LNCaP clone FGC (cell line): ENCODE results near the gene FDCSP.
"Not testable (repeated sequence)": the region's sequence is repeated elsewhere in the genome, so short reads cannot be mapped to it uniquely, and the experiment has no call there.

Experiments
- DNase-seq: peaks from one replicate; pipeline ENCODE4 v3.0.0-alpha.2; 2011; ENCODE audit warnings: low read depth
- H3K4me3 ChIP-seq: 2 replicates; pipeline ENCODE4 v1.5.1; 2011; ENCODE audit warnings: mild to moderate bottlenecking, low read depth, low read length, control low read depth
- TF ChIP-seq, protein P1 (sequence below): IDR thresholded peaks from 2 replicates; pipeline ENCODE4 v1.5.1; 2012; ENCODE audit warnings: mild to moderate bottlenecking; ENCODE audit not compliant: control insufficient read depth, insufficient read depth; ENCODE audit errors: extremely low read depth

FDCSP gene

DNA sequence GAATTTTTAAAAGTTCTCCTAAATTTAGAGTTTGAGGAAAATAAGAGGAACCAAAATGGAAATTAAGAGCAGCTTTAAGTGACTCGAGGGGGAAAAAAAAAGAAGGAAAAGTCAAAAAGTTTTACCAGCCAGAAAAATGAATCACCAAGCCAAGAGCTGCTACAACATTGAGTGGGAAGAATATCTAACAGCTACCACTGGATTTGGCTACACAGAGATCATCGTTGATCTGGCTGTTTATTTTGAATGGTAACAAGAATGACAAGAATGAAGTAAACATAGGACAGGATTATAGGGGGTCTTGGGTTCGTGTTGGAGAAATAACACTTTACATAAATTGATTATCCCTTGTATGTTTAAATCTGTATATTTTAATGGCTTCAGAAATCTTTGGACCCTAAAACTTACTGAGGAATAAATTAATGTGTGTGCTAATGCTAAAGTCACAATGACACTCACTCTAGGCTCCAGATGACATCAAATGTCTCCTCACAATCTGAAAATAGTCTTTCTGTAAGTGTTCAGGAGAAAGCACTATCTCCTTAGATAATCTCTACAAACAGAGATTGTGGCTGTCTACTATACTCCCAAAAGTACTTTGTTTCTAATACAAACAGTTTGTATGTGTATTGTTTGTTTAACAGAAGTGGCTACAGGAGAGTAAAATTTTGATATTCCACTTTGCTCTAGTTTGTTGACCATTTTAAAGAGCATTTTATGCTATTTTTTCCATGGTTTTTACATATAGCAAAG lies 13.4 kb downstream of the FDCSP start:
- TF ChIP-seq, protein P1, sequence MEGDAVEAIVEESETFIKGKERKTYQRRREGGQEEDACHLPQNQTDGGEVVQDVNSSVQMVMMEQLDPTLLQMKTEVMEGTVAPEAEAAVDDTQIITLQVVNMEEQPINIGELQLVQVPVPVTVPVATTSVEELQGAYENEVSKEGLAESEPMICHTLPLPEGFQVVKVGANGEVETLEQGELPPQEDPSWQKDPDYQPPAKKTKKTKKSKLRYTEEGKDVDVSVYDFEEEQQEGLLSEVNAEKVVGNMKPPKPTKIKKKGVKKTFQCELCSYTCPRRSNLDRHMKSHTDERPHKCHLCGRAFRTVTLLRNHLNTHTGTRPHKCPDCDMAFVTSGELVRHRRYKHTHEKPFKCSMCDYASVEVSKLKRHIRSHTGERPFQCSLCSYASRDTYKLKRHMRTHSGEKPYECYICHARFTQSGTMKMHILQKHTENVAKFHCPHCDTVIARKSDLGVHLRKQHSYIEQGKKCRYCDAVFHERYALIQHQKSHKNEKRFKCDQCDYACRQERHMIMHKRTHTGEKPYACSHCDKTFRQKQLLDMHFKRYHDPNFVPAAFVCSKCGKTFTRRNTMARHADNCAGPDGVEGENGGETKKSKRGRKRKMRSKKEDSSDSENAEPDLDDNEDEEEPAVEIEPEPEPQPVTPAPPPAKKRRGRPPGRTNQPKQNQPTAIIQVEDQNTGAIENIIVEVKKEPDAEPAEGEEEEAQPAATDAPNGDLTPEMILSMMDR, result no peak
- no peak overlapping the region for H3K4me3 ChIP-seq
- DNase-seq, result no peak

DNA sequence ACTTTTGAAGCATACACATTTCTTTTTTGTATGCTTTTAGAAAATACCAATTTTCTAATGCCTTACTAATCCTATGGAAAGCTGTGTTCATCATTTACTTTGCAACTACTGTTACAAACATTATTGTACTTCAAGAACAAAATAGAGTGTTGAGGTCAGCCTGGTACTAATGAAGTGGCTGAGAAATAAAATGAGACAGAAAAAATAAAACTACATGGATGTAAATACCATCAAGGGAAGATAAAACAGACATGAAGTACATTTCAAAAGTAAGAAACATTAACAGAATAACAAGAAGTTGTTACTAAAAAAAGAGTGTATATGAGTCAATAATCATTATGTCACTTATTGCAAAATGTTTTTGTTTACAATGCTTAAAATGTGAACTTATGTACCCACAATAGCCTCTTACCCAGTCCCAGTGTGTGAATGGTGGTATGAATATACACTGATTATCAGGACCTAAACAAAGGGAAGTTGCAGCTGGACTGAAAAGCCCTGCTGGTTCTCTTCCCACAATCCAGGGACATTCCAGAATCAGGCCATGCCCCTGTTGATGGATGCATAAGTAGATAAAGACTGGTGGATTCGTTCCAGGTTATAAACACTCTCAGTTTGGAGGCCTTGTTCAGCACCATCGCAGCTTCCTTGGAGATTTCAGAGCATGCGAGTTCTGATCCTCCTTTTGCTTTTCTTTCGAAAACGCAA lies 14.1 kb downstream of the FDCSP start:
- no peak overlapping the region for H3K4me3 ChIP-seq
- TF ChIP-seq, protein P1, result no peak
- DNase-seq, result no peak

DNA sequence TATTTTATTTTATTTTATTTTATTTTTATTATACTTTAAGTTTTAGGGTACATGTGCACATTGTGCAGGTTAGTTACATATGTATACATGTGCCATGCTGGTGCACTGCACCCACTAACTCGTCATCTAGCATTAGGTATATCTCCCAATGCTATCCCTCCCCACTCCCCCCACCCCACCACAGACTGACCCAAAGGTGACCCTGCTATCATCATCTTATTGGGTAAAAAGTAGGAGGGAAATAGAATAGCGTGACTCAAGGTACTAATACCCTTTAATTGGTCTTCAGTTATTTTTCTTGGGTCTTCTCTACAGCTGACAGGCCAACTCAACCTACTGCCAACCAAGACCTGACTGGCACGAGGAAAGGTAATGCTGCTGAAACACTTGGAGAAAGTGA lies 16.4 kb downstream of the FDCSP start, which contains the start of gene CSN3:
Gene CSN3 (plus strand): TSS at position 301 of the 400 bp plus-strand sequence. CDS start 2,223 bp downstream, outside the sequence.
- not testable (repeated sequence) for H3K4me3 ChIP-seq, DNase-seq

DNA sequence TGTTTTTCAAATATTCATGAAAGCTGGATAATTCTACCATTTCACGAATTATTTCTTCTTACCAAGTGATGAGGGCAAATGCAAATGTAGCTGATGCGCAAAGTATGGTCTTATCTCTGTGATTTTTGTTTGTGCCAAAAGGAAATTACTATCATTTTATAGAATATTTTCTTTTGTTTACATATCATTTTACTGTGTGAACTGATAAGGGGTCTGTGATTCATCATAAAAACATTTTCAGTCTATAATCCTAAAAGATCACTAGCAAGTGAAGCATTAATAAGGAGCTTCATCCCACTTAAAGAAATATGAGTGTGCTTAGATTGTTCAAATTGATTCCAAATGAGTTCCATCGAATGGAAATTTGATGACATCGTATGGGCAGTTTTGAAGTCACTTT lies 17.2 kb downstream of the FDCSP start:
- DNase-seq, result no peak
- H3K4me3 ChIP-seq, result no peak overlapping the region
- TF ChIP-seq, protein P1, result no peak

DNA sequence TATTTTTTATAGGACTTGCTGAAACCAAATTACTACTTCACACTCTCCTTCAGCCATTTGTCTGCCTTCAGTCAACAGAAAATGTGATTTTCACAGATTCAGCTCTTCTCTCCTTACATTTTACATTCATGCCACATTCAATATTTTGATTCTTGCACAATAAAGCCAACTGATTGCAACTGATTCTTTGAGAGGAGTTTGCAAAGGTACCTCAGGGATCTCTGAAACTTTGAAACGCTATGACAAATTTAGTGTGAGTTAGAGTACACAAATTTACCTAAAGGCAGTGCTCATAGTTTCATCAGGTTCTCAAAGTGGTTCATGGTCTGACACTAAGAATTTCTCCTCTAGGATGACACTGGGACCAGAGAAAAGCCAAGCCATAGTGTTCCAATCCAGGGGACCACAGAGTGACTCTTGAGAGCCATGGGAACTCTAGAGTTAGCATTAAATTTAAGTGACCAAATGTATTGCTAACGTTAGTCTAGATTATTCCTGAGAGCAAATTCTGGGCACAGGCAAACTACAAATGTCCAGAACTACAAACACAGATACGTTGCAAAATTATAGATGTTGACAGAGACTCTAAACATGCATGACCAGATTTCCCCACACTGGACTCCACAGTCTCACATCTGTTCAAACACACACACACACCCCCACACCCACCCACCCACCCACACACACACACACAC lies 25.5 kb downstream of the FDCSP start:
- no peak for DNase-seq
- H3K4me3 ChIP-seq, result no peak overlapping the region
- TF ChIP-seq, protein P1, result no peak

DNA sequence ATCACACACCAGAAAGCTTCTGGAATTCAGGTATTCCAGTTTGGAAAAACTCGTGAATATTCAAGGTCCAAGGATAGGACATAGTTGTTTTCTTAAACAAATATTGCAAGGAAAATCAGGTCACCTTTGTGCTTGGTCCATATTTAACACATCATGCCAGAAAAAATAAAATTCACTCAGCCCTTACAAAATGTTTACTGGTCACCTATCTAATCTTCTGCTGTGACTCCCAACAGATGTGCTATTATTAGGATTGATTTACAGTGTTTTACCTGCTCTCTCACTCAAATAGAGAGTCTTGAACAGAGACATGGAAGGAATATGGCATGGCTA lies 26.0 kb downstream of the FDCSP start:
- no peak for DNase-seq
- TF ChIP-seq, protein P1, result no peak
- no peak overlapping the region for H3K4me3 ChIP-seq

DNA sequence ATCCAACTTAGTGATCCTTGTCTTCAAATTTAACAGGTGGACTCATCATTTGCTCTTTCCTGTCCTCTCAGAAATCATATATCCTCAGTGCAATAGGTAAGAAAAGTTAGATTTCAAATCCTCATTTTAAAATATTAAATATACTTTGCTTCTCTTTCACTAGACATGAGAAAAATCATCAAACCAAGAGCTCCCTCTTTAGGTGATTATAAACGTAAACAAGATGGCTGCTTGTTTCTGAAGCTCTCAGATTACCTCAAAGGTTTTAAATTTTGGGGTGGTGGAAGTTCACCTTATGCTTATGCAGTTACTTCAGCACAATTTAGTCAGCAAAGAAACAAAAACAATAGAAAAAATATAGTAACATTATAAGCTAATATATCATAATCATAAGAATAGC lies 43.8 kb downstream of the FDCSP start:
- DNase-seq, result peak; percentile 18

More for the DNA sequence above, 43.8 kb downstream of the FDCSP start:
- TF ChIP-seq, protein P1, result peak; percentile 60
- no peak overlapping the region for H3K4me3 ChIP-seq
